GM23338 (cell line): ENCODE data around the gene THSD7A. TPM values are rescaled to one million over a fixed set of nuclear protein-coding genes. Genes with fewer than 3 reads are reported as not detected.

Source experiments
- ATAC-seq: fragments of 200-7000 bp; cut with Tn5 transposase; 3 replicates; pipeline ENCODE4 v1.9.1; 2020
- DNase-seq: peaks from one replicate; pipeline ENCODE4 v3.0.0-alpha.2; 2015; ENCODE audit warnings: low spot score
- H2AFZ ChIP-seq: fragments of 200-600 bp; sonication (generic); 2 replicates; pipeline ENCODE4 v1.8.0; 2016; ENCODE audit warnings: antibody characterized with exemption, mild to moderate bottlenecking, moderate library complexity
- H3F3A ChIP-seq: fragments of 200-600 bp; sonication (generic); replicated peaks from 2 replicates; pipeline ENCODE4 v1.8.0; 2017; ENCODE audit warnings: antibody characterized with exemption, mixed run types, low read depth
- H3K27ac ChIP-seq: fragments of 200-600 bp; sonication (generic); 2 replicates; pipeline ENCODE4 v1.6.1; 2016; ENCODE audit warnings: low read depth
- H3K27me3 ChIP-seq: fragments of 200-600 bp; sonication (generic); 2 replicates; pipeline ENCODE4 v1.8.0; 2016; ENCODE audit warnings: mild to moderate bottlenecking, mixed run types, moderate library complexity; ENCODE audit not compliant: insufficient read depth
- H3K36me3 ChIP-seq: fragments of 200-600 bp; sonication (generic); 2 replicates; pipeline ENCODE4 v1.8.0; 2016; ENCODE audit warnings: mild to moderate bottlenecking; ENCODE audit not compliant: insufficient read depth
- H3K4me1 ChIP-seq: fragments of 200-600 bp; sonication (generic); 2 replicates; pipeline ENCODE4 v1.8.0; 2016; ENCODE audit warnings: mild to moderate bottlenecking, moderate library complexity; ENCODE audit not compliant: insufficient read depth
- H3K4me2 ChIP-seq: fragments of 200-600 bp; sonication (generic); 2 replicates; pipeline ENCODE4 v1.7.1; 2017; ENCODE audit warnings: mixed run types
- H3K4me3 ChIP-seq: fragments of 200-600 bp; sonication (generic); 2 replicates; pipeline ENCODE4 v1.6.1; 2016; ENCODE audit warnings: mixed run types
- H3K79me2 ChIP-seq: fragments of 200-600 bp; sonication (generic); replicated peaks from 2 replicates; pipeline ENCODE4 v1.8.0; 2017; ENCODE audit warnings: mild to moderate bottlenecking; ENCODE audit not compliant: insufficient read depth
- H3K9me2 ChIP-seq: fragments of 200-600 bp; sonication (generic); 2 replicates; pipeline ENCODE4 v1.8.0; 2017; ENCODE audit not compliant: insufficient read depth
- H4K20me1 ChIP-seq: fragments of 200-600 bp; sonication (generic); replicated peaks from 2 replicates; pipeline ENCODE4 v1.8.0; 2017; ENCODE audit warnings: mild to moderate bottlenecking; ENCODE audit not compliant: insufficient read depth
- H3K27ac Mint-ChIP-seq: 2 replicates; pipeline ENCODE4 v1.8.0; 2020; ENCODE audit warnings: inconsistent platforms, mild to moderate bottlenecking, moderate library complexity, mixed read lengths
- H3K27me3 Mint-ChIP-seq: 3 replicates; pipeline ENCODE4 v1.8.0; 2022; ENCODE audit warnings: low read depth, mild to moderate bottlenecking, moderate library complexity, mixed read lengths, inconsistent platforms; ENCODE audit not compliant: insufficient read depth, poor library complexity
- H3K36me3 Mint-ChIP-seq: 3 replicates; pipeline ENCODE4 v1.8.0; 2021; ENCODE audit warnings: low read depth, mild to moderate bottlenecking, inconsistent platforms, moderate library complexity, mixed read lengths
- H3K4me1 Mint-ChIP-seq: 3 replicates; pipeline ENCODE4 v1.8.0; 2020; ENCODE audit warnings: mild to moderate bottlenecking, inconsistent platforms, mixed read lengths
- H3K4me3 Mint-ChIP-seq: 3 replicates; pipeline ENCODE4 v1.8.0; 2021; ENCODE audit warnings: moderate library complexity, mild to moderate bottlenecking, inconsistent platforms, mixed read lengths
- H3K9me3 Mint-ChIP-seq: 3 replicates; pipeline ENCODE4 v1.8.0; 2020; ENCODE audit warnings: moderate library complexity, mild to moderate bottlenecking, inconsistent platforms, mixed read lengths
- CREB1 ChIP-seq: fragments of 250-450 bp; sonication (Bioruptor Pico); IDR thresholded peaks from 2 replicates; pipeline ENCODE4 v1.5.0; 2020; ENCODE audit warnings: low read depth, mild to moderate bottlenecking, moderate library complexity
- CTCF ChIP-seq, 2 experiments: fragments of 200-600 bp in 1 of 2; sonication (generic) in 1 of 2; conservative IDR thresholded peaks; 2 replicates each; pipeline versions ENCODE4 v1.5.1 to v1.6.1; 2016 to 2017; ENCODE audit warnings: antibody characterized with exemption in 2 of 2, low read depth in 2 of 2, mild to moderate bottlenecking in 2 of 2, moderate library complexity in 1 of 2
- EZH2 ChIP-seq: fragments of 200-600 bp; sonication (generic); IDR thresholded peaks from one replicate; pipeline ENCODE4 v1.8.0; 2017; ENCODE audit warnings: antibody characterized with exemption, mild to moderate bottlenecking, low read depth; ENCODE audit not compliant: unreplicated experiment
- EZH2phosphoT487 ChIP-seq: fragments of 200-600 bp; sonication (generic); IDR thresholded peaks from one replicate; pipeline ENCODE4 v1.8.1; 2018; ENCODE audit warnings: antibody characterized with exemption; ENCODE audit not compliant: unreplicated experiment
- JUNB ChIP-seq: IDR thresholded peaks from one replicate; pipeline ENCODE4 v1.6.1; 2016; ENCODE audit warnings: antibody characterized with exemption; ENCODE audit not compliant: unreplicated experiment
- NANOG ChIP-seq: IDR thresholded peaks from 2 replicates; pipeline ENCODE4 v1.6.1; 2016; ENCODE audit warnings: antibody characterized with exemption, borderline replicate concordance
- POLR2AphosphoS5 ChIP-seq: IDR thresholded peaks from 2 replicates; pipeline ENCODE4 v1.6.1; 2016; ENCODE audit warnings: antibody characterized with exemption, low read depth
- REST ChIP-seq: IDR thresholded peaks from one replicate; pipeline ENCODE4 v1.6.1; 2018; ENCODE audit warnings: antibody characterized with exemption; ENCODE audit not compliant: unreplicated experiment
- STAT1 ChIP-seq: IDR thresholded peaks from one replicate; pipeline ENCODE4 v1.6.1; 2016; ENCODE audit warnings: antibody characterized with exemption; ENCODE audit not compliant: unreplicated experiment
- ZNF114 ChIP-seq: fragments of 250-450 bp; sonication (Bioruptor Pico); IDR thresholded peaks from 2 replicates; pipeline ENCODE4 v1.5.0; 2020; ENCODE audit warnings: mild to moderate bottlenecking, moderate library complexity
- ZNF331 ChIP-seq: fragments of 250-450 bp; sonication (Bioruptor Pico); IDR thresholded peaks from 2 replicates; pipeline ENCODE4 v1.5.0; 2020; ENCODE audit warnings: low read depth, mild to moderate bottlenecking, moderate library complexity
- ZNF462 ChIP-seq: fragments of 250-450 bp; sonication (Bioruptor Pico); IDR thresholded peaks from 2 replicates; pipeline ENCODE4 v1.5.0; 2020; ENCODE audit warnings: mild to moderate bottlenecking, moderate library complexity
- polyA plus RNA-seq: library from polyadenylated mRNA; unstranded; fragments of >200 nt; fragmentation: Nextera tagmentation; extraction: Ambion mirVana; gene quantifications from 2 replicates; pipeline ENCODE4 v1.2.1, GENCODE V29; 2016
- total RNA-seq: library from RNA; depleted of rRNA; stranded (reverse); fragments of >200 nt; shearing (Covaris generic); gene quantifications from 2 replicates; pipeline ENCODE4 v1.2.3, GENCODE V29; 2014
- TF ChIP-seq, protein P1 (sequence below): IDR thresholded peaks from 2 replicates; pipeline ENCODE4 v1.6.1; 2016; ENCODE audit warnings: antibody characterized with exemption

Gene THSD7A
- total and polyA plus RNA-seq, 2 experiments from 2014 or later: 1.3 to 2.1 TPM

GRCh38 chr7:11665357-11665756 is 166.6 kb downstream of the THSD7A start:
- no peak for ATAC-seq
- no peak overlapping the region for H3K4me2 ChIP-seq
- no peaks in the 10 kb centered on the region for H3K4me1 ChIP-seq
- DNase-seq: no peak
- Mint-ChIP-seq H3K9me3 (no peaks in the 10 kb centered on the region), H3K36me3 (no peaks in the 10 kb centered on the region), H3K4me1 (peaks cover 4% of the 10 kb centered on the region; the same call in 1 of the 3 replicates), H3K27ac (no peak overlapping the region), H3K27me3 (no peaks in the 10 kb centered on the region), H3K4me3 (no peak overlapping the region)
- no peaks in the 10 kb centered on the region for H3K27me3 ChIP-seq
- no peaks in the 10 kb centered on the region for H3K9me2 ChIP-seq
- no peaks in the 10 kb centered on the region for H3K79me2 ChIP-seq
- H3K27ac ChIP-seq: no peak overlapping the region
- TF ChIP-seq JUNB: no peak
- no peak for TF ChIP-seq CREB1 (CRISPR knock-in tag)
- TF ChIP-seq EZH2phosphoT487: no peak
- TF ChIP-seq ZNF462 (CRISPR knock-in tag): no peak
- TF ChIP-seq, protein P1, sequence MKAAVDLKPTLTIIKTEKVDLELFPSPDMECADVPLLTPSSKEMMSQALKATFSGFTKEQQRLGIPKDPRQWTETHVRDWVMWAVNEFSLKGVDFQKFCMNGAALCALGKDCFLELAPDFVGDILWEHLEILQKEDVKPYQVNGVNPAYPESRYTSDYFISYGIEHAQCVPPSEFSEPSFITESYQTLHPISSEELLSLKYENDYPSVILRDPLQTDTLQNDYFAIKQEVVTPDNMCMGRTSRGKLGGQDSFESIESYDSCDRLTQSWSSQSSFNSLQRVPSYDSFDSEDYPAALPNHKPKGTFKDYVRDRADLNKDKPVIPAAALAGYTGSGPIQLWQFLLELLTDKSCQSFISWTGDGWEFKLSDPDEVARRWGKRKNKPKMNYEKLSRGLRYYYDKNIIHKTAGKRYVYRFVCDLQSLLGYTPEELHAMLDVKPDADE: no peak
- no peak for TF ChIP-seq ZNF114
- TF ChIP-seq POLR2AphosphoS5: no peak
- no peak for TF ChIP-seq STAT1
- TF ChIP-seq EZH2: no peak
- no peak for TF ChIP-seq CTCF (conservative IDR thresholded peaks at IDR 0.05; ENCODE audit: low read depth in 2 of 2)
- TF ChIP-seq ZNF331: no peak
- no peak for TF ChIP-seq NANOG
- no peak for TF ChIP-seq REST
- no peak overlapping the region for H3K4me3 ChIP-seq
- H3F3A ChIP-seq: no peaks in the 10 kb centered on the region
- H4K20me1 ChIP-seq: no peaks in the 10 kb centered on the region
- H2AFZ ChIP-seq: no peak overlapping the region
- no peaks in the 10 kb centered on the region for H3K36me3 ChIP-seq
